G401.6 (cell line): ENCODE results near the gene SCGB3A1.

ENCODE experiments used
- FAIRE-seq: peaks from 2 replicates; lab custom pipeline; 2012; peaks lifted over from hg19 to GRCh38; lab: Jason Lieb, UNC

SCGB3A1 gene

DNA sequence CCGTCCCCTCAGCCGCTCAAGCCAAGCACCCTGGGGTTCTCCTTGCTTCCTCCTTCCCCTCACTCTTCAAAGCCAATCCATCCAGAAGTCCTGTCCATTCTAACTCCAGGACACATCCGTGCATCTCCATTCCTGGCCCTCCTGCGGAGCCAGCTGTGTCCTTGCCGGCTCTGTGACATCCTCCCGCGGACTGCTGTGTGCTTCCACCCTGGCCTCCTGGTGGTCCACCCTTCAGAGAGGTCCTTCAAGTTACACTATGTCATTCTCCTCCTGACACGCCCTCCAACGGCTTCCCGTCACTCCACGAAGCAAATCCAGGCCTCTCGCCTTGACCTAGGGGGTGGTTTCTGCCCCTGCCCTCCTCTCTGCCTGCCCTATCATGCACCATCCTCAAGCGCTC lies 13.0 kb upstream of the SCGB3A1 start:
- FAIRE-seq: no peak

DNA sequence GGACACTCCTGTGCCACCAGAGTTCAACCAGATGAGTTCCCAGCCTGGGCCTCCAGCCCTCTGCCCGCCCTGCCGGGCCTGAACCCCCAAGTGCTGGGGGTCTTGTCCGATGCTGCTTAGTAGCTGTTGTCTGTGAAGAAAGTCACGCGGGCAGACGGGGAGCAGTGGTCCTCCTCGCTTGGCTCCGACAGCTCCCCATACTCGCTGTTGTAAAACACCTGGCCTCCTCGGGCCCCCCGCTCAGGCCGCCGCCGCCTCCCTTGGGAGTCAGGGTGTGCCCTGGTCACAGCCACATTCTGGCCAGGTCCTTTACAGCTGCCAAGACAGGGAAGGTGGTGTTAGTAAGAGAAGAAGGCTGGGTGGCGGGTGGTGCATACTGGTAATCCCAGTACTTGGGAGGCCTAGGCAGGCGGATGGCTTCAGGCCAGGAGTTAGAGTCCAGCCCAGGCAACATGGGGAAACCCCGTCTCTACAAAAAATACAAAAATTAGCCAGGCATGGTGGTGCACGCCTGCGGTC lies 11.8 kb upstream of the SCGB3A1 start:
- no peak for FAIRE-seq

- no peak for FAIRE-seq
Measured at GRCh38 chr5:180602481-180603075, 11.3 kb upstream of the SCGB3A1 start.

DNA sequence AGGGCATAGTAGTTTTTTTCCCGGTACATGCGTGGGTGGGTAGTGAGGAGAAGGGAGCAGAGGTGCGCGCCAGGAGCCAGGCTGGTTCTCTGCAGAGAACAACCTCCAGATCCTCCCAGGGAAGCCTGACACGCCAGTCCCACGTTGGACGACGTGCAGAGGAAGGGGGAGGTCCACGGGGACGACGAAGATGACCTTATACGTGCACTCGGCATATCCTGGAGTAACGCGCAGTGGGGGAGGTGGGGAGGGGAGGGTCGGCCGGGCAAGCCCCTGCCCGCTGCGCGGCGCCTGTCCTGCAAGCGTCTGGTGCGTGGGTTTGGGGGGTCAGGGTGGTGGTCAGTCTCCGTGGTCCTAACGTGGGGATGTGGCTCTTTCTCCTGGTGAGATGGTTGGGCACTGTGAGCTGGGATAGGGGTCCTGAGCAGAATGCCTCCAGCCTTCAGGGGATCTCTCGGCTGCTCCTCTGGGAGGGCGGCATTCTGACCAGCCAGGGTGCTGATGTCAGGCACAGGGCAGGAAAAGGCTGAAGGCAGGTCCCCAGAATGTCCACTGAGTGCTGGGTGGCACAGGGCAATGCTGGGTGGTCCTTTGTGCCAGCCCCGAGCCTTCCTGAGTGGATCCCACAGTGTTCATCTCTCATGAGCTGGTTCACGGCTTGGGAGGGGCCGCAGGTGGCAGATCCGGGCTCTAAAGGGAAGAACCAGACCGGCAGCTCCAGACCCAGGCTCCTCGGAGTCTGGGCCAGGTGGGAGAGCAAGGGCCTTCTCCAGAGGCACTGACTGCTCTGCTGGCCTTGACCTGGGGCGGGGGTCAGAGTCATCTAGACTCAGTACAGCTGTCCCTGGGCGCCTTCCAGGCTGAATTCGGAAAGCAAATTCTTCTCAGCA lies 10.5 kb upstream of the SCGB3A1 start:
- FAIRE-seq: no peak

GRCh38 chr5:180600554-180601041 lies 9.3 kb upstream of the SCGB3A1 start:
- FAIRE-seq: no peak

GRCh38 chr5:180599981-180600553 lies 8.8 kb upstream of the SCGB3A1 start:
- FAIRE-seq: no peak

- FAIRE-seq: no peak
Measured at GRCh38 chr5:180599590-180599914, 8.3 kb upstream of the SCGB3A1 start.

GRCh38 chr5:180598797-180599589 lies 7.7 kb upstream of the SCGB3A1 start:
- FAIRE-seq: no peak

- no peak for FAIRE-seq
Measured at GRCh38 chr5:180598316-180598701, 7.0 kb upstream of the SCGB3A1 start.

DNA sequence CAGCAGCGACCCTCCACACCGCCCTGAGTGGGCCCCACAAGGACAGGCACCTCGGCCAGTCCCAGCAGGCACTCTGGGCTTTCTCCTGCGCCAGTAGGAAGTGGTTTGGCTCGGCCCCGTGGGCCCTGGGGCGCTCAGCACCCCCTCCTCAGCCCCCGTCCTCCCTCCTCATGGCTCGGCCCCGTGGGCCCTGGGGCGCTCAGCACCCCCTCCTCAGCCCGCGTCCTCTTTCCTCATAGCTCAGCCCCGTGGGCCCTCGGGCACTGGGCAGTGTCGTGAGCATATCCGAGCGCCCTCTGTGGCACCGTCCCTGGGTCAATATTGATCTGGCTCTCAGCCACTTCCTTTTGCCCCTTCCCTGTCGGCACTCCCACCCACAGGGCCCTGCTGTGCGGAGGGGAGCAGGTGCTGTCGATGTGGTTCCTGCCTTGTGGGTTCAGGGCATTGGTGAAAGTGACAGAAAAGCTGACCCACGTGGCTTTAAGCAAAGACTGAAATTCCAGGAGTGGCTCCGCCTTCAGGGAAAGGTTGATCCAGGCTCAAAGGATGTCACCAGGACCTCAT lies 5.5 kb upstream of the SCGB3A1 start:
- FAIRE-seq: no peak

DNA sequence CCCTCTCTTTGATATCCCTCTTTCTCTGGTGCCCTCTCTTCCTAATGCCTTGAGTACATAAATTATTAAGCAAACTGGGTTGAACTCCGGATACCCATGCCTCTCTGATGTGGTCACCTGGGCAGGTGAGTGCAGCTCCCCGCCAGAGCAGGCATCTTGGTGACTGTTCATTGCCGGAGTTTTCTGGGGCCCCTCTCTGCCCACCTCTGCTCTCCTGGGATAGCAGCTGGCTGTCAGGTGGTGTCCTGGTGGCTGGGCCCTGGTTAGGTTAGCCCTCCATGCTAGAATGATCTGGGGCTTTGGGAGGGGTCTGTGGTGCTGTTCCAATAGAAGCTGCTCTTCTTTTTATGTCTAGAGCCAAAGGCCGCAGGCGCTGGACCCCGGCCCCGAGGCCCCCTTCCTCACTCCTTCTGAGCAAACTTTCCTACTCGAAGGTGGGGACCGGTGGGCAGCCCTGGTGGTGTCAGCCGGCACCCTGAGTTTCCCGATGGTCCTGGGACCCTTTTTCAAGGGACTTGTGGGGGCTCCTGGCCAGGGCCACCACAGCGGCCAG lies 4.9 kb upstream of the SCGB3A1 start:
- FAIRE-seq: no peak

GRCh38 chr5:180595381-180596114 lies 4.2 kb upstream of the SCGB3A1 start:
- no peak for FAIRE-seq

GRCh38 chr5:180595046-180595379 lies 3.7 kb upstream of the SCGB3A1 start:
- no peak for FAIRE-seq

- FAIRE-seq: no peak
Measured at GRCh38 chr5:180594311-180595045, 3.2 kb upstream of the SCGB3A1 start.

DNA sequence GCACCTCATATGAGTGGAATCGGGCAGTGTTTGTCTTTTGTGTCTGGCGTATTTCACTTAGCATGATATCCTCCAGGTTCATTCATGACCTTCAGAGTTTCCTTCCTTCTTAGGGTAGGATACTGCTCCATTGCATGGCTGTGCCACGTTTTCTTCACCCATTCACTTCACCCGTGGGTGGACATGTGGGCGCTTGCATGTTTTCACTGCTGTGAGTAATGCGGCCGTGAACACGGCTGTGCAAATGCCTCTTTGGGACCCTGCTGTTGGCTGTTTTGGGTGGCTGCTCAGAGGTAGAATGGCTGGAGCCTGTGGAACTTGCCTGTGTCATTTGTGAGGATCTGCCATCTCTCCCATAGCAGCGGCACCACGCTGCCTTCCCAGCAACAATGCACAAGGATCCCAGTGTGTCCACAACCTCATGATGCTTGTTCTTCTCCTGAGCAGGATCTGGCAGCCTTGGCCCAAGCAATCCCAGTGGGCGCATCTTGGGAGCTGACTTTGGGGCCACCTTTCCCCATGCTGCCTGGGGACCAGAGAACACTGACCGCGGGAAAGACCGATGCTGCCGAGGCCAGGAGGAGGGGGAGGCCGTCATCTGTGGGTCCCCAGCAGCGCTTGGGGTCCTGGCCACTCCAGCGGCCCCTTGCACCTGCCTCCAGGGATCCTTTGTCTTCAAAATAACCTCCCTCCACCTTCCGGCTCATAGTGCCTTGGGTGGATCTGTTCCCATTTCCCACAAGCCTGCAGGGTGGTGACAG lies 2.3 kb upstream of the SCGB3A1 start:
- no peak for FAIRE-seq

DNA sequence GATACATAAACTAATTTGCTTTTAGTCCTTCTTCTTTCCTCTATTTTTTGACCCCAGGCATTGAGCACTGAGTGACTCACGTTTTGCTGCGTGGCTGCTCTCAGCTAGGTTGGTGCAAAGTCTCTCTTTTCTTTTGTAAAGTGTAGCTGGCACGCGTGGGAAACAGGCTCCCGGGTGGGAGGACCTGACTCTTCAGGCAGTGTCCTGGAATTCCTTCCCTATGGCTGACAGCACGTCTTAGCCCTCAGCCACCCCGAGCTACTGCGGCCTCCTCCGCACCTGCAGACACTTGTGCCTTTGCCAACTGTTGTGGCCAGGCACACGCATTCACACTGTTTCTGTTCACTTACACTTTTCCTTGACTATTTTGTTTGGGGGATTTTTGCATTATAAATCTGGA lies 877 bp upstream of the SCGB3A1 start:
- FAIRE-seq: no peak

DNA sequence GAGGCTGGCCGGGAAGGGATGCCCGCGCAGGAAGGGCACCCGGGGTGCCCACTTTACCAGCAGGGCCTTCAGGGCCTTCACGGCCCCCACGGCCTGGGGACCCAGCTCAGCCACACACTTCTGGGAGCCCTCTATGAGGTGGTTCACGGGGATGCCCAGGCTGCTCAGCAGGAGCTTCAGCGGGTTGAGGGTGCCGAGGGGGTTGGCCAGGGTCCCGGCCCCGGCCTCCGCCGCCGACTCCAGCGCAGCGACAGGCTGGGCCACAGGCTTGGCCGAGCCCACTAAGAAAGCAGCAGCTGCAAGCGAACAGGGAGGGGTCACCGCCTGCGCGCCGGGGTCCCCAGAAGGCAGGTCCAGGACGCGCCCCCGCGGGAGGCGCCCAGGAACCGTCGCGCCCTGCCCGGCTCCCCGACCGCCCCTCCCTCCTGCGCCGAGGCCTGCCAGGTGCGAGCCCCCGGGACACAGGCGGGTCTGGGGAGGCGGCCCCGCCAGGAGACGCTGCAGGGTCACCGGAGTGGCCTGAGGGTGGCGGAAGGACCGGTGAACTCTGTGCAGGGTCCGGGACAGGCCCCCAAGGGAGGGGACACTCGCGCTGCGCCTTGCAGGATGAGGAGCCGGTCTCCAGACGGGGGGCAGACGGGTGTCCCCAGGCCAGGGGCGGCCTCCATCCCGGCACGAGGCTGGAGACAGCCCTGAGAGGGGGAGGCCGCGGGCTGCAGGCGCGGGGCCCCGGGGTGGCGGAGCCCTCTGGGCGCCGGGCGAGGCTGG lies 572 bp downstream of the SCGB3A1 start:
- FAIRE-seq: no peak

DNA sequence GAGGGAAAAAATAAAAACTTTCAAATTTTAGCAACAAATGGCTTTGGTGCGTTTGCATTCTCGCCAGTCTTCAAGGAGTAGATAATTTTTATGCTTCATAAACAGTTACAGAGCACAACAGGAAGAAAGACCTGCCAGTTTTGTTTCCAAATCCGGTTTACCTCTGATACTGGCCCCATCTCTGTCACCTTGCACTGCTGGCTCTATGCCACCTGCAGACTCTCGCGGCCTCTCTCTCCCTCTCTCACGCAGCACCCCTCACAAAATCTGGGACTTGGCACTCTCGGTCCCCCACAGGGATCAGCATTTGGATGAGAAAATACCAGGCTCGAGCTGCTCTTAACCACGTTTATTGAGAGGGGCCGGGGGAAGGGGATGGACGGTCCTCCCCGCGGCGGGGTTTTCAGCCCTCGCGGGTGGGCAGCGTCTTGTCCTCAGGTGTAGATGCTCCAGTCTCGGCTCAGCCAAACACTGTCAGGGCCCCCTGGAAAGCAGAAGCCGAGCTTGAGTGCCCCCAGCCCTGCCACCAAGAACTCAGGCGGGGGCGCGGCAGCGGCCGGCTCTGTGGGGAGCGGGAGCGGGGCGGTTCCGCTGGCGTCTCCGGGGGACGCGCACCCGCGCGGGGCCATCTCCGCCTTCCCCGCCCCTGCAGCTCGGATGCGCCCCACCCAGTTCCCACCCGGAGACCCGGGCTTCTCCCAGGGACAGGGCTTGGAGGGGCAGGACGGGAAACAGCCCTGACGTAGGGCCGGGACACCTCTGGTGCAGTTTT lies 1.3 kb downstream of the SCGB3A1 start:
- FAIRE-seq: no peak
